ENCODE results near the gene NBPF12. TPM values are rescaled to one million over a fixed set of nuclear protein-coding genes. Genes with fewer than 3 reads are reported as not detected.
"Not testable (repeated sequence)": the region's sequence is repeated elsewhere in the genome, so short reads cannot be mapped to it uniquely, and the experiment has no call there.

The NBPF12 gene
- polyA plus RNA-seq (2013, experiment 1 of 2), result 8.4 TPM
- polyA plus RNA-seq (2013, experiment 2 of 2), result 6.4 TPM

DNA sequence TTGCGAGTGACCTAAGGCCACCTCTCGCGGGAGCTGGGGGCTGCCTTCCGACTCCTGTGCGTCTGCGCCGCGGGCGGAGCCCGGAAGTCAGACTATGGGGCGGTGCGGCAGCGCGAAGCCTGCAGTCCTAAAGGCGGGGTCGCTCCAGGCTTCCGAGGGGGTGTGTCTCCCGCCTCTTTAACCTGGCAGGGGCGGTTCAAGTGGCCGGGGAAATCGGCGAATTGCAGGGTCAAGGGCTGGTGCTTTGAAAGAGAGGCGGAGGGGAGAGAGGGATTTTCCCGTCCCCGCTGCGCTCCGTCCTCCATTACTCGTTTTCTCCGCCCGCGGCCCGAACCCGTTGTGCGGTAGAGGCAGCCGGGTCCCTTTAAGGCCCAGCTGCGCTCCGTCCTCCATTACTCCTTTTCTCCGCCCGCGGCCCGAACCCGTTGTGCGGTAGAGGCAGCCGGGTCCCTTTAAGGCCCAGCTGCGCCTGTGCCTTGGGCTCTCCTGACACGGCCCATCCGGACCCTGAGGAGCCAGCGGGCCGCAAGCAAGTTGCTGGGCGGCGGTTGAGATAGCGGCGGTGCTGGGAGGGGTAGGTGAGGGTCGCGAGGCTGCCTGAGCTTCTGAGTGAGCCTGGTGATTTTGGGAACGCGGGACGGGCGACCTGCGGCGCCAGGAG is at the start of gene NBPF12:
TSS of gene NBPF12 (plus strand) at position 83 of the 661 bp plus-strand sequence. CDS start 21,820 bp downstream, outside the sequence.
- not testable (repeated sequence) for H3K36me3 ChIP-seq (ENCODE audit: control insufficient read depth, insufficient read depth, low read length); H3K4me1 ChIP-seq (ENCODE audit: control insufficient read depth, insufficient read depth, low read length, poor library complexity, severe bottlenecking); H3K9me3 ChIP-seq (ENCODE audit: control insufficient read depth, low read length)
- WGBS, 2 experiments (ENCODE audit: insufficient coverage in 2 of 2), result 0 to 1% methylated on average over 14 to 20 of the region's 61 CpGs
- Histone ChIP-seq H3K27ac (ENCODE audit: low read depth, low read length, severe bottlenecking) (peak within 1 kb of the TSS; percentile 62), H3K4me3 (ENCODE audit: extremely low read depth, insufficient read depth, low read length, poor library complexity, severe bottlenecking) (peak within 1 kb of the TSS; percentile 58)

DNA sequence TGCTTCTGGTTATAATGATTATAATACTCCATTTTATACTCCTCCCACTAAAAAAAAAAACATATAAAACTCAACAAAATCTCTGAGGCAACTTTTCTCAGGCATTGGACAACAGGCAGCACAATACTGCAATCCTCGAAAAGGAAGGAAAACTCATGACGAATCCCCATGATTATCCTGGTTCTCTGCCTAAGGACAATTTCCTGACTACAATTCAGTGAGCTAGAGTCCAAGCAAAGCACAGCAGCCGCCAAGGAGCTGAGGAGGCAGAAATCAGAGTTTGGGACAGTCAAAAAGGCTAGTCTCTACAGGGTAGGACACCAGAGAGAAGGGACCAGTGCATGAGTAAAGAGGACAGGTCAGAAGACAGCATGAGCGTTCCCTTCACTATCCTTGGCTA is 46.8 kb upstream of the NBPF12 start:
- not testable (repeated sequence) for H3K9me3 ChIP-seq (ENCODE audit: control insufficient read depth, low read length); H3K27ac ChIP-seq (ENCODE audit: low read depth, low read length, severe bottlenecking); H3K4me1 ChIP-seq (ENCODE audit: control insufficient read depth, insufficient read depth, low read length, poor library complexity, severe bottlenecking); H3K36me3 ChIP-seq (ENCODE audit: control insufficient read depth, insufficient read depth, low read length); H3K4me3 ChIP-seq (ENCODE audit: extremely low read depth, insufficient read depth, low read length, poor library complexity, severe bottlenecking)
- no CpG with 5 or more reads among the region's 4 CpGs for WGBS, 2 experiments (ENCODE audit: insufficient coverage in 2 of 2)

DNA sequence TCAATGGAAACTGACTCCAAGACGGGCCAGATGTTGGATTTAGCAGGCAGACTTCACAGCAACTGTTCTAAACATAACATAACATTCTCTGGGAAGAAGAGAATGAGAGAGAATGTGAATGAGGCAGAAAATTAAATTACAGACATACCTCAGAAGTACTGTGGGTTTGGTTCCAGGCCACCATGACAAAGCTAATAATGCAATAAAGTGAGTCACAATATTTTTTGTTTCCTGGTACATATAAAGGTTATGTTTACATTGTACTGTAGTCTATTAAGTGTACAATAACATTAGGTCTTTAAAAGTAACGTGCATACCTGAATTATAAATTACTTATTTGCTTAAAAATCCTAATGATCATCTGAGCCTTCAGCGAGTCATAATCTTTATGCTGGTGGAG is 45.8 kb upstream of the NBPF12 start:
- not testable (repeated sequence) for H3K36me3 ChIP-seq (ENCODE audit: control insufficient read depth, insufficient read depth, low read length); H3K27ac ChIP-seq (ENCODE audit: low read depth, low read length, severe bottlenecking); H3K4me3 ChIP-seq (ENCODE audit: extremely low read depth, insufficient read depth, low read length, poor library complexity, severe bottlenecking); H3K9me3 ChIP-seq (ENCODE audit: control insufficient read depth, low read length); H3K4me1 ChIP-seq (ENCODE audit: control insufficient read depth, insufficient read depth, low read length, poor library complexity, severe bottlenecking)
- WGBS, 2 experiments (ENCODE audit: insufficient coverage in 2 of 2), result no CpG with 5 or more reads among the region's 3 CpGs

DNA sequence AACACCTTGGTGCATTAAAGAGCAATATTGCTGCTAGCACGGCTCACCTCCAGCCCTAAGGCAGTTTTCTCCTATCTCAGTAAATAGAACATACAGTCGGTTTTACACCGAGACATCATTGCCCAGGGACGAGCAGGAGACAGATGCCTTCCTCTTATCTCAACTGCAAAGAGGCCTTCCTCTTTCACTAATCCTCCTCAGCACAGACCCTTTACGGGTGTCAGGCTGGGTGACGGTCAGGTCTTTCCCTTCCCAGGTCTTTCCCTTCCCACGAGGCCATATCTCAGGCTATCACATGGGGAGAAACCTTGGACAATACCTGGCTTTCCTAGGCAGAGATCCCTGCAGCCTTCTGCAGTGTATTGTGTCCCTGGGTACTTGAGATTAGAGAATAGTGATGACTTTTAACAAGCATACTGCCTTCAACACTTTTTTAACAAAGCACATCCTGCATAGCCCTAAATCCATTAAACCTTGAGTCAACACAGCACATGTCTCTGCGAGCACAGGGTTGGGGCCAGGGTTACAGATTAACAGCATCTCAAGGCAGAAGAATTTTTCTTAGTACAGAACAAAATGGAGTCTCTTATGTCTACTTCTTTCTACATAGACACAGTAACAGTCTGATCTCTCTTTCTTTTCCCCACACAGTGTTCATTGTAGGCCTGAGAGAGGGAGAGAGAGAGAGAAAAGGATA is 30.4 kb upstream of the NBPF12 start:
- H3K4me3 ChIP-seq (ENCODE audit: extremely low read depth, insufficient read depth, low read length, poor library complexity, severe bottlenecking); H3K36me3 ChIP-seq (ENCODE audit: control insufficient read depth, insufficient read depth, low read length); H3K4me1 ChIP-seq (ENCODE audit: control insufficient read depth, insufficient read depth, low read length, poor library complexity, severe bottlenecking); H3K9me3 ChIP-seq (ENCODE audit: control insufficient read depth, low read length); H3K27ac ChIP-seq (ENCODE audit: low read depth, low read length, severe bottlenecking): not testable (repeated sequence)
- WGBS, 2 experiments (ENCODE audit: insufficient coverage in 2 of 2), result no CpG with 5 or more reads among the region's 8 CpGs

DNA sequence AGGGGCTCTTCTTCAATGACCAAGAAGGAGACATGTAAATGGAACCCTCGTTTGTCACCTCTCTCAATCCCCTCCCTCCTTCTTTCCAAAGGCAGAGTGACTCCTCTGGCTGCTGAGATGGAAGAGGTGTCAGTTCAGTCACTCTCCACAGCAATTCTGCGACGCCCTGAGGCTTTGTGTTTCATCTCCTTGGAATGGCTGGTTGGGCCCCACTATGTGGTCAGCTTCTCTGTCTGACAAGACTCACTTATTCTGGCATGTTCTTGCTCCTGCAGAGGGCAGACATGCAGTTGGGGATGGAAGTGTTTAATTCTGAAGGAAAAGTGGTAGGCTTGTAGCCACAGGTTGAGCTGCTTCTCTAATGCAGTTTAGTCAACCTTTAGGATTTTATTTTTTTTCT is 25.1 kb upstream of the NBPF12 start:
- H3K9me3 ChIP-seq (ENCODE audit: control insufficient read depth, low read length); H3K27ac ChIP-seq (ENCODE audit: low read depth, low read length, severe bottlenecking); H3K36me3 ChIP-seq (ENCODE audit: control insufficient read depth, insufficient read depth, low read length); H3K4me1 ChIP-seq (ENCODE audit: control insufficient read depth, insufficient read depth, low read length, poor library complexity, severe bottlenecking); H3K4me3 ChIP-seq (ENCODE audit: extremely low read depth, insufficient read depth, low read length, poor library complexity, severe bottlenecking): not testable (repeated sequence)
- WGBS, 2 experiments (ENCODE audit: insufficient coverage in 2 of 2), result 30 to 48% methylated on average over 3 of the region's 3 CpGs

DNA sequence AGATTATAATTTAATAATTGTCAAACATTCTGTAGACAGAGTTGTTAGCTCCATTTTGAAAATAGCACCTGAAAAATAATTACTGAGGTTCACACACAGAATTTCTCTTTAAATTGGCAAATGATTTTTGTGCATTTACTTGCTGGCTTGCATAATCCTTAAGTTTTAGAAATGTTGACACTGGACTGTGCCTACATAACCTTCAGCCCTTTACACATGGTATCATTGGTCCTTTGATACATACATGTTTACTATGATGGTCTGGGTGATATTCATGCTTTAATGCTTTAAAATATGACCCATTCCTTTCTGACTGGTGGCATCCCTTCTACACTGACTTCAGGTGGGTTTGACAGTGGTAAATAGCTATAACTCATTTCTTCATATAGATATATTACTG is 17.3 kb upstream of the NBPF12 start:
- not testable (repeated sequence) for H3K27ac ChIP-seq (ENCODE audit: low read depth, low read length, severe bottlenecking); H3K4me3 ChIP-seq (ENCODE audit: extremely low read depth, insufficient read depth, low read length, poor library complexity, severe bottlenecking); H3K36me3 ChIP-seq (ENCODE audit: control insufficient read depth, insufficient read depth, low read length); H3K9me3 ChIP-seq (ENCODE audit: control insufficient read depth, low read length); H3K4me1 ChIP-seq (ENCODE audit: control insufficient read depth, insufficient read depth, low read length, poor library complexity, severe bottlenecking)

DNA sequence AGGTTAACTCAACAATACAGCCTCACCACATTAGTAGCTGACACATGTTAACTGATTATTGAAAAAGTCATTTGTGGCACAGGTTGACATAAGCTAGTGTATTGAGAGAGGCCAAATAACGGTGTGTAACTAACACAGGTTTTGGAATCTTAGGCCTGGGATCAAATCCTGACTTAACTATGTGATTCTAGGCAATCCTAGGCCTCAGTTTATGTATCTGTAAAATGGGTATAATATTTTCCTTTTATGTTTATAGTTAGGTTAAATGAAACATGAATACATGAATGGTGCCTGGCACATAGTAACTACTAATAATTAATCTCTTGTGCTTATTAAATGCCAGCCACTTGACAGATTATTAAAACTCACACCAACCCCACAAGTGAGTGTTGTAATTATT is 15.5 kb upstream of the NBPF12 start:
- WGBS, 2 experiments (ENCODE audit: insufficient coverage in 2 of 2), result 43 to 63% methylated on average over 1 of the region's 1 CpG
- not testable (repeated sequence) for H3K36me3 ChIP-seq (ENCODE audit: control insufficient read depth, insufficient read depth, low read length); H3K4me1 ChIP-seq (ENCODE audit: control insufficient read depth, insufficient read depth, low read length, poor library complexity, severe bottlenecking); H3K4me3 ChIP-seq (ENCODE audit: extremely low read depth, insufficient read depth, low read length, poor library complexity, severe bottlenecking); H3K27ac ChIP-seq (ENCODE audit: low read depth, low read length, severe bottlenecking); H3K9me3 ChIP-seq (ENCODE audit: control insufficient read depth, low read length)

DNA sequence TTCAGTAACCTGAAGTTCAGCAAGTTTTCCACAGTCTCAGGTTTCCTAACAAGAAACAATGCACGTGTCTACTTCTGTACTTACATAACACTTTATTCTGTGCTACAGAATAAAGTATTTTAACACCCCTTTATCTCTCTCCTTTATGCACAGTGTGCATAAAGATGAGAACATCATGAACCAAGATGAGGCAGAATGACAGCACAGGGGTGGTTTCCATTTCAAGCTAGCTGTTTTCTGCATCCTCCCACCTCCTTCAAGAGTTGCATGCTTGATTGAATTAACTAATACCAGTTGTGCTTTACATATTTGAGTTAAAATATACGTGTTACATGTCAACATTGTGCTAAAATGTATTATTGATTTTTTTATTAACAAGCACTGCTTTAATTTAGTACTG is 14.0 kb upstream of the NBPF12 start:
- not testable (repeated sequence) for H3K9me3 ChIP-seq (ENCODE audit: control insufficient read depth, low read length); H3K36me3 ChIP-seq (ENCODE audit: control insufficient read depth, insufficient read depth, low read length); H3K4me3 ChIP-seq (ENCODE audit: extremely low read depth, insufficient read depth, low read length, poor library complexity, severe bottlenecking); H3K27ac ChIP-seq (ENCODE audit: low read depth, low read length, severe bottlenecking); H3K4me1 ChIP-seq (ENCODE audit: control insufficient read depth, insufficient read depth, low read length, poor library complexity, severe bottlenecking)
- no CpG with 5 or more reads among the region's 2 CpGs for WGBS, 2 experiments (ENCODE audit: insufficient coverage in 2 of 2)

DNA sequence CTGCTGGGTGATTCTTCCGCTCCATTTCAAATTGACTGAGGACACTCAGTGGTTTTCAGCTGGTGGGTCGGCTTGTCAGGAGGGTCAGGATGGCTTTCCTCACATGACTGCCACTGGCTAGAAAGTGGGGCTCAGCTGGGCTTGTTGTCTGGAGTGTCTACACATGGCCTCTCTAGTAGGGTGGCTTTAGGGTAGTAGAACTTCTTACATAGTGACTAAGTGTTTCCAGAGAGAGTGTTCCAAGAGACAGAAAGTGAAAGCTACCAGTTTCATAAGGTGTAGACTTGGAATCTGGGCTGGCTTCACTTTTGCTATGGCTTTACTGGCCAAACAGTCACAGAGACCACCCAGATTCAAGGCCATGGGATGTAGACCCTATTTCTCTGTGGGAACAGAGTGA is 11.7 kb upstream of the NBPF12 start:
- not testable (repeated sequence) for H3K36me3 ChIP-seq (ENCODE audit: control insufficient read depth, insufficient read depth, low read length); H3K4me3 ChIP-seq (ENCODE audit: extremely low read depth, insufficient read depth, low read length, poor library complexity, severe bottlenecking); H3K4me1 ChIP-seq (ENCODE audit: control insufficient read depth, insufficient read depth, low read length, poor library complexity, severe bottlenecking)

DNA sequence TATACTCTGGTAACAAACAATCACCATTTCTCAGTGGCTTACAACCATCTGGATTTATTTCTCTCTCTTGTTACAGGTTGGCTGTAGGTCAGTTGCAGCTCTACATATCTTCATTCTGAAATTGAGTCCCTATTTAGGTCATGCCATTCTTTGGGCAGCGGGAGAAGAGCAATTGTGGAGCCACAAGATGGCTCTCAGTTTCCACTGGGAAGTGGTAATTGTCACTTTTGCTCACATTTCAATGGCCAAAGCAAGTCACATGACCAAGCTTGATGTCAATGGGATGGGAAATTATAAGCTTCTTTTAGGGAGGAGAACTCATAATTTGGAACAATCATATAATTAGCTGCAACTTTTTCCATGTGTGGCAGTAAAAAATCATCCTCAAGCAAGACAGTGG is 7.9 kb upstream of the NBPF12 start:
- H3K27ac ChIP-seq (ENCODE audit: low read depth, low read length, severe bottlenecking); H3K4me3 ChIP-seq (ENCODE audit: extremely low read depth, insufficient read depth, low read length, poor library complexity, severe bottlenecking); H3K4me1 ChIP-seq (ENCODE audit: control insufficient read depth, insufficient read depth, low read length, poor library complexity, severe bottlenecking); H3K36me3 ChIP-seq (ENCODE audit: control insufficient read depth, insufficient read depth, low read length); H3K9me3 ChIP-seq (ENCODE audit: control insufficient read depth, low read length): not testable (repeated sequence)
- no CpG with 5 or more reads among the region's 1 CpG for WGBS, 2 experiments (ENCODE audit: insufficient coverage in 2 of 2)

More for the DNA sequence above, 11.7 kb upstream of the NBPF12 start:
- not testable (repeated sequence) for H3K9me3 ChIP-seq (ENCODE audit: control insufficient read depth, low read length); H3K27ac ChIP-seq (ENCODE audit: low read depth, low read length, severe bottlenecking)
- WGBS, 2 experiments (ENCODE audit: insufficient coverage in 2 of 2), result no CpG with 5 or more reads among the region's 2 CpGs

GRCh38 chr1:146934390-146935223 is 3.5 kb upstream of the NBPF12 start:
- WGBS, 2 experiments (ENCODE audit: insufficient coverage in 2 of 2), result 100% methylated on average over 1 of the region's 8 CpGs; no CpG with 5 or more reads in 1 of the 2 experiments
- not testable (repeated sequence) for H3K36me3 ChIP-seq (ENCODE audit: control insufficient read depth, insufficient read depth, low read length); H3K9me3 ChIP-seq (ENCODE audit: control insufficient read depth, low read length); H3K4me3 ChIP-seq (ENCODE audit: extremely low read depth, insufficient read depth, low read length, poor library complexity, severe bottlenecking); H3K27ac ChIP-seq (ENCODE audit: low read depth, low read length, severe bottlenecking); H3K4me1 ChIP-seq (ENCODE audit: control insufficient read depth, insufficient read depth, low read length, poor library complexity, severe bottlenecking)
